Adipose tissue (tissue), 3 donors: ENCODE data around the gene PIAS2. TPM values are rescaled to one million over a fixed set of nuclear protein-coding genes. Genes with fewer than 3 reads are reported as not detected.

Experiments
- polyA plus RNA-seq, 3 donors: library from polyadenylated mRNA; stranded (reverse); fragments of 200-250 nt; gene quantifications; one replicate each; pipeline ENCODE4 v1.2.3, GENCODE V29; 2013
- donor health status: healthy with polysubstance abuse.
- donor health status: Bipolar disorder and iron deficiency.
- donor health status: healthy.

Gene PIAS2
- polyA plus RNA-seq, 3 donors = 2.3 to 11.1 (median 6.0) TPM

Other genes with a start within 250 kb of the PIAS2 start
- gene ST8SIA5, start 160.5 kb downstream of the PIAS2 start, polyA plus RNA-seq = under 1 TPM; 0.10 to 0.22 (median 0.13) TPM
- gene KATNAL2, start 95 bp upstream of the PIAS2 start, polyA plus RNA-seq = 1 to 10 TPM in 2 of 3 donors, under 1 TPM in 1; 0.86 to 6.7 (median 3.2) TPM
- not detected for gene ELOA2, start 118.1 kb upstream of the PIAS2 start, polyA plus RNA-seq
- gene HDHD2, start 233.0 kb upstream of the PIAS2 start, polyA plus RNA-seq = 10 to 100 TPM; 15.4 to 27.7 (median 19.3) TPM